Heart left ventricle (tissue), 13 donors: ENCODE data around the gene ELAVL2.

ENCODE experiments used
- CTCF ChIP-seq, 12 donors: fragments of 200-600 bp; sonication (generic) in 4 of 12; IDR thresholded peaks; one replicate each; pipeline versions ENCODE4 v1.5.0 to v1.8.0; 2018 to 2022; ENCODE audit warnings: antibody characterized with exemption in 12 of 12, mild to moderate bottlenecking in 5 of 12
- POLR2A ChIP-seq, 2 donors: fragments of 450-650 bp; IDR thresholded peaks; one replicate each; pipeline ENCODE4 v1.6.1; 2017; ENCODE audit warnings: antibody characterized with exemption in 2 of 2, mild to moderate bottlenecking in 2 of 2, moderate library complexity in 2 of 2
- donor health status: ischemic (EF 13 %, LVEDD 7.1; RV severe dilation, severe dysfunction).
- donor health status: DM: no; HTN: yes; CAD: no.
- donor health status: DM: no; HTN: no; CAD: no.
- donor health status: ischemic (EF 25% LVEDD 6.9; RV normal size, moderate dysfunction).
- donor health status: ischemic (EF 25% LVEDD 5.7; RV mildly dilated, moderate dysfunction).
- donor health status: ischemic (EF 35%, LVEDD 5.7; RV mildly dilated, moderate dysfunction).
- donor health status: nonischemic (EF 11% LVEDD 7.7; RV severe dilation, severe dysfunction).
- donor health status: DM: yes; HTN: yes; CAD: no.
- donor health status: PGD.
- donor health status: ischemic (EF 29% LVEDD 5.4; RV normal size, mild dysfunction).
- donor health status: nonischemic (EF 23%, LVEDD 6.1; RV moderate dilation, normal function).

DNA sequence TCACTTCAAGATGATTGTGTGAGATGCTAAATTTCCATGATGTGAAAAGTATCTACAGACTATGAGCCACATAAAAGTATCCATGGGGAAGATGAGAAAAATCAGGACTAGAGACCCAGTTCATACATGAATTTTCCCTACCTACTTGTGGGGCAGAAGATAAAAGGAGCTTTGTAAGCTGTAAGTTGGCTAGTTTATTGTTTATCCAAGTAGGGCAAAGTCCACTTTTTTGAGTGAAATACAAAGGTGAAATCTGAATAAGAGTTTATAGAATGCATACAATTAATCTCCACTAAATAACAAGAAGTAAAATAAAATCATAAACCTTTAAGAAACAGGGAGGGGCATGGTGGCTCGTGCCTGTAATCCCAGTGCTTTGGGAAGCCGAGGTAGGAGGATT, 160.4 kb downstream of the ELAVL2 start:
- TF ChIP-seq CTCF (IDR thresholded peaks at IDR 0.05) (no peak), POLR2A (IDR thresholded peaks at IDR 0.05) (no peak)
